ENCODE measurements around the gene RDH5.

The RDH5 gene

DNA sequence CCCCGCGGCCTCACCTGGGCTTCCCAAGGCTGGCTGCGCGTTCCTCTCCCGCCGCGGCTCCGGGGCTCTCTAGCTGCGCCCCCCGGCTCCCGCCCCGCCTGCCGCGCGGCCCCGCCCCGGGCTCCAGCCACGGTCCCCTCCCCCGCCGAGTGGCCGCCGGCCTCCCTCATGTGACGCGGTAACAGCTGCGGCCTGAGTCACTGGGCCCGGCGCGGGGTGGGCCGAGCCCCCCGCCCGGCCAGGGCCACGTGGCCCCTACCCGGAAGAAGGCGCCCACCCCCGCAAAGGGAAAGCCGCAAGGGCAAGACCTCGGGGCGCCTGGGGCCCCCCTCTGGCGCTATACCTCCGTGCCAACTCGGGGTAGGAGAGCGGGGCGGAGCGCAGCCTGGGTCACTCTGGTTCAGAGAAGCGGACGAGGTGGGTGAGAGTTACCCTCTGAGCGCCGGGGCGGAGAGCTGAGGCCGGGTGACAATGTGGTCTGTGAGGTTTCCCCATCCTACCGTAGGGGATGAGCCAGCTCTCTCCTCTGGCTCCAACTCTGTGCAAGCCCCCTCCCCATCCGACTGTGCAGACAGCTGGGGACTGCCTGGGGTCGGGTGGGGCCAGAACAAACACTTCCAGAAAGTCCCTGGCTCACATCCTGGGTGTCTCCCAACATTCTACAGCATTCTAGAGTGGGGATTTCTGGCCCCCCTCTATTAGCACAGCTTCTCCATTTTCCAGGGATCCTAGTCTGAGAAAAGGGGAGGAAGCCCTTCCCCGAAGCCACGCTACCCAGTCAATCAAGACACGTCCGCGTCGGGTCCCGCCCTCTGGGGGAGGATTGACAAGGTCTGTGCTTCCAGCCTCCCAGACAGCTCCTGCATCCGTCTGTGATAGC, 9.0 kb downstream of the RDH5 start, which contains the start of gene CD63:
TSS of gene CD63 (minus strand) at position 71 of the 880 bp plus-strand sequence. CDS start 668 bp downstream, outside the sequence.
- FAIRE-seq (no peak), DNase-seq (ENCODE audit: insufficient read length, low spot score) (peak; percentile 93)
- TF ChIP-seq, protein P1, sequence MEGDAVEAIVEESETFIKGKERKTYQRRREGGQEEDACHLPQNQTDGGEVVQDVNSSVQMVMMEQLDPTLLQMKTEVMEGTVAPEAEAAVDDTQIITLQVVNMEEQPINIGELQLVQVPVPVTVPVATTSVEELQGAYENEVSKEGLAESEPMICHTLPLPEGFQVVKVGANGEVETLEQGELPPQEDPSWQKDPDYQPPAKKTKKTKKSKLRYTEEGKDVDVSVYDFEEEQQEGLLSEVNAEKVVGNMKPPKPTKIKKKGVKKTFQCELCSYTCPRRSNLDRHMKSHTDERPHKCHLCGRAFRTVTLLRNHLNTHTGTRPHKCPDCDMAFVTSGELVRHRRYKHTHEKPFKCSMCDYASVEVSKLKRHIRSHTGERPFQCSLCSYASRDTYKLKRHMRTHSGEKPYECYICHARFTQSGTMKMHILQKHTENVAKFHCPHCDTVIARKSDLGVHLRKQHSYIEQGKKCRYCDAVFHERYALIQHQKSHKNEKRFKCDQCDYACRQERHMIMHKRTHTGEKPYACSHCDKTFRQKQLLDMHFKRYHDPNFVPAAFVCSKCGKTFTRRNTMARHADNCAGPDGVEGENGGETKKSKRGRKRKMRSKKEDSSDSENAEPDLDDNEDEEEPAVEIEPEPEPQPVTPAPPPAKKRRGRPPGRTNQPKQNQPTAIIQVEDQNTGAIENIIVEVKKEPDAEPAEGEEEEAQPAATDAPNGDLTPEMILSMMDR (IDR thresholded peaks at IDR 0.05; ENCODE audit: insufficient read depth, missing control alignments) = no peak

DNA sequence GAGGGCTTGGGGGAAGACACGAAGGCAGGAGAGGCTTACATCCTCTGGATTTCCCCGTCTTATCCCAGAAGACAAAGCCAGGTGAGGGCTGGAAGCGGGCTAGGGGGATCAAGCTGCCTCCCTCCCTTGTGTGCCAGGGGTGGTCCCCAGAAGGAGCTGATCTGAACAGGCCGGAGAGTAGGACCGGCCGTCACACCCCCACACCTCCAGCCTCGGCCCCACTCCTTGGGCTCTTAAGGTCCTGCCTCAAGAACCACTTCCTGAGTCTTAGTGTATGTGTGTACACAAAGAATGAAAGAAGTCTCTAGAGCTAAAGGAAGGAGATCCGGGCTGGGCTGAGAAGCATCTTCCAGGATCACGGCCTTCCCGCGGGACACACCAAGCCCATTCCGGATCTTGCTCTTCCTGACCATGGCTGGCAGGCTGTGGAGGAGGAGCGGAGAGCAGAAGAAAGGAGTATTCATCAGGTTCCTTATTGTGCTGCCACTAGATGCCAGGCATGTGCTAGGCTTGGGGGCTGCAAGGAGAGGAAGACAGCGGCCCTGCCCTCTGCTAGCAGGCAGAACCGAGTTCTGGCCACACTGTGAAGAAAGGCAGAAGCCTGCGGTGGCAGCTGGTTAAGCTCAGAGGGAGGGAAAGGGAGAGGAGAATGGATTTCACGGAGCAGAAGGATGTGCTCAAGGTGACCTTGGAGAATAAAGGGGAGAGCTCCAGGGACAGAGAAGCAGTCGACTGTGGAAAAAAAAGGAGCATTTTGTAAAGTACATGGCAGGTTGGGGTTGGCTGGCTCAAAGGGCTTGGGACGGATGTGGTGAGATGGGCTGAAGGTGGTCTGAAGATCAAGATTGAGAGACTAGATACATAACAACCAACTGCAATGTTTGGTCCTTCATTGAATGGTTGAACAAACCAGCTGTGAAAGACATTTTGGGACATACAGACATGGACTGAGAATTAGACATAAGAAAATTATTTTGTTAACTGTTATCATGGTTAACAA, 9.9 kb downstream of the RDH5 start:
- FAIRE-seq = no peak
- TF ChIP-seq, protein P1 (IDR thresholded peaks at IDR 0.05; ENCODE audit: insufficient read depth, missing control alignments) = no peak
- no peak for DNase-seq (ENCODE audit: insufficient read length, low spot score)

DNA sequence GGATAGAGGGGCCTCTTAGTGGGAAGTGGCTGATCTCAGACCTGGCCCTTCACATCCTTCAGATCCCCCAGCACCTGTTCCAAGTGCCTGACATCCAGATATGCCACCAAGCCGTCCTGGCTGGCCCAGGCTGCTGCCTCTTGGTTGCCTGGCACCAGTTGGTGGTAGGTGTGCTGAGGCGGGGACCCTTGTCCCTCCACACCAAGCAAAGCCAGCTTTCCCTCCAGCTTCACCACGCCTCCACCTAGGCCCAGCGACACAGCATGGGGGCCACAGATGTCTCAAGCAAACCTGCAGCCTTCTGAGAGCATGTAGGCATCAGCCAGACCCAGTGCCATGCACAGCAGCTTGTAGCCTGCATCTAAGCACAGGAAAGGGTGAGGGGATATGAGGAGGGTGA, 12.1 kb downstream of the RDH5 start:
- DNase-seq (ENCODE audit: insufficient read length, low spot score) (no peak), FAIRE-seq (no peak)
- TF ChIP-seq, protein P1 (IDR thresholded peaks at IDR 0.05; ENCODE audit: insufficient read depth, missing control alignments) = no peak

DNA sequence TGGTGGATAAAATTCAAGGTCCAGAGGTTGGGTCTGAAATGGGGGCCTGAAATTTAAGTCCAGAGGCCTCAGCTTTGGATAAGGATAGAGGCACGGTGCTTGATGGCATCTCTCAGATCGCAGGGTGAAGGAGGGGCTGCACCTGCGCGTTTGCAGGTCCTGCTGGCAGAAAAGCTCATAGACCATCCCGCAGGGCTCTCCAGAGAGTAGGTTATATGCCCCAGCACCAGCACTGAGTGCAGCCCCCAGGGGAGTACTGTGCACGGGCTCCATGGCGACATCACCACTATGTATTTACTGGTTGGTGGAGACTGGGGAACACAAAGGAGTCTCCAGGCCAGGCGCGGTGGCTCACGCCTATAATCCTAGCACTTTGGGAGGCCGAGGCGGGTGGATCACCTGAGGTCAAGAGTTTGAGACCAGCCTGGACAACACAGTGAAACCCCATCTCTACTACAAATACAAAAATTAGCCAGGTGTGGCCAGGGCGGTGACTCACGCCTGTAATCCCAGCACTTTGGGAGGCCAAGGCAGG, 12.9 kb downstream of the RDH5 start:
- TF ChIP-seq, protein P1 (IDR thresholded peaks at IDR 0.05; ENCODE audit: insufficient read depth, missing control alignments) = no peak
- no peak for DNase-seq (ENCODE audit: insufficient read length, low spot score)
- FAIRE-seq = no peak

DNA sequence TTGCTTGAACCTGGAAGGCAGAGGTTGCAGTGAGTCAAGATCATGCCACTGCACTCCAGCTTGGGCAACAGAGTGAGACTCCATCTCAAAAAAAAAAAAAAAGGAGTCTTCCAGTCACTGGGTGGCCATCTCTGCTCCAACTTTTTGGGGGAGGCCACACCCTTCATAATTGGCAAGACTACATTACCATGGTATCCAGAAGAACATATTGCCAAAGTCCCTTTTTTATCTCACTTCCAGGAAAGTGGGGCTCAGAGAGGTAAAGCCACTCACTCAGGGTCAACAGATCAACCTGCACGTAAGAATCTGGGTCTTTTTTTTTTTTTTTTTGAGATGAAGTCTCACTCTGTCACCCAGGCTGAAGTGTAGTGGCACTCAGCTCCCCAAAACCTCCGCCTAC, 13.7 kb downstream of the RDH5 start:
- TF ChIP-seq, protein P1 (IDR thresholded peaks at IDR 0.05; ENCODE audit: insufficient read depth, missing control alignments) = no peak
- no peak for DNase-seq (ENCODE audit: insufficient read length, low spot score)
- FAIRE-seq = no peak

DNA sequence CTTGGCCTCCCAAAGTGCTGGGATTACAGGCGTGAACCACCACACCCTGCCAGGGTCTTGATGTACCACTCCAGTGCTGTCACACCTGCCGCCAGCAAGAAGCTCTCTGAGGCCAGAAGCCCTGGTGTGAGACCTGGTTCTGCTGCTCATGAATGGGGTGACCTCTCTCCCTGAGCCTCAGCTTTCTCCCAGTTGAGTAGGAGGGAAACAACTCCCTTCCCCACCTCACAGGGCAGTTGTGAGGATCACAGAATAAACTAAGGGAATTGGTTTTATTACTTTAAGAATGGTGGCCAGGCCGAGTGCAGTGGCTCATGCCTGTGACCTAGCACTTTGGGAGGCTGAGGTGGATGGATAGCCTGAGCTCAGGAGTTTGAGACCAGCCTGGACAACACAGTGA, 14.4 kb downstream of the RDH5 start:
- FAIRE-seq (no peak), DNase-seq (ENCODE audit: insufficient read length, low spot score) (no peak)
- TF ChIP-seq, protein P1 (IDR thresholded peaks at IDR 0.05; ENCODE audit: insufficient read depth, missing control alignments) = no peak

All from D721Med (cell line).